DMS53 treated with DMSO at 0.1 percent for 48 hours (cell line): Measurements from ENCODE around the gene DUSP14.
"Not testable (repeated sequence)": the region's sequence is repeated elsewhere in the genome, so short reads cannot be mapped to it uniquely, and the experiment has no call there.

Experiments
- DNase-seq: peaks from one replicate; lab custom pipeline; 2025; ENCODE audit not compliant: unreplicated experiment; lab: John Stamatoyannopoulos, UW

Gene DUSP14, protein sequence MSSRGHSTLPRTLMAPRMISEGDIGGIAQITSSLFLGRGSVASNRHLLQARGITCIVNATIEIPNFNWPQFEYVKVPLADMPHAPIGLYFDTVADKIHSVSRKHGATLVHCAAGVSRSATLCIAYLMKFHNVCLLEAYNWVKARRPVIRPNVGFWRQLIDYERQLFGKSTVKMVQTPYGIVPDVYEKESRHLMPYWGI

DNA sequence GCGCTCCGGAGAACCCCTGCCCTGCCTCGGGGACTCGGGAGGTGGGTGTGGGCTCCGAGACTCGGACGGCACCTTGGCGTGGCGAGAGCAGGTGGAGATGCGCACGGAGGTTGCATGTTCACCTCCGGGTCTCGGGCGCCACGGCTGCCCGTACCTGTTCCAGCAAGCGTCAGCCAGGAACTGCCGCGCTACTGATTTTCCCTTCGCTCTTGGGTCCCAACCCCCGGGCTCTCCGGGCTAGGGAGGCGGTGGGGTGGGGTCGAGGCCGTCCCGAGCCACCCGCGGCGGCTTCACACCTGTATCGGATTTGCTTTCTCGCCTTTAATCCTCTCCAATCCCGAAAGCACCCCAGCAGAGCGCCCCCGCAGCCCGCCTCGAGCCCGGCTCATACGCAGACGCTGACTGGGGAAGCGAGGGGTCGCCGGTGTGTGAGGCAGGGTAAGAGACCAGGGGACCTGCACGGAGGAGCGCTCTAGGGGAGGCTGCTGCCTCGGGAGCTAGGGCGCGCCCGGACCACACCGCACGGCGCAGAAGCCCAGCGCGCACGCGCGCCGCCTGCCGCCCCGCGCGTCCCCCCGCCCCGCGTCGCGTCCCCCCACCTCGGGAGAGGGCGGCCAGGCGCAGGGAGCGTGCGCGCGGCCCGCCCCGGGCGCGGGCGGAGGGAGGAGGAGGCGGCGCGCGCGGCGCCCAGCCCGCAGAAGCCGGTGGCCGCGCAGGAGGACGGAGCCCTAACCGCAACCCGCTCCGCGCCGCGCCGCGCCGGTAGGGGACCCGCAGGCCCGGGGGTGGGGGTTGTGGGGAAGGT lies at the start of gene DUSP14:
DUSP14 (plus strand) TSS at position 695 of the 805 bp plus-strand sequence. CDS start 22,382 bp downstream, outside the sequence.
- peak; percentile 74 for DNase-seq

GRCh38 chr17:37440424-37440823 lies 49.3 kb upstream of the DUSP14 start:
- no peak for DNase-seq

GRCh38 chr17:37441369-37442014 lies 48.2 kb upstream of the DUSP14 start:
- DNase-seq, result not testable (repeated sequence)

- peak; percentile 92 for DNase-seq
Observed at GRCh38 chr17:37446027-37446426, 43.7 kb upstream of the DUSP14 start.

DNA sequence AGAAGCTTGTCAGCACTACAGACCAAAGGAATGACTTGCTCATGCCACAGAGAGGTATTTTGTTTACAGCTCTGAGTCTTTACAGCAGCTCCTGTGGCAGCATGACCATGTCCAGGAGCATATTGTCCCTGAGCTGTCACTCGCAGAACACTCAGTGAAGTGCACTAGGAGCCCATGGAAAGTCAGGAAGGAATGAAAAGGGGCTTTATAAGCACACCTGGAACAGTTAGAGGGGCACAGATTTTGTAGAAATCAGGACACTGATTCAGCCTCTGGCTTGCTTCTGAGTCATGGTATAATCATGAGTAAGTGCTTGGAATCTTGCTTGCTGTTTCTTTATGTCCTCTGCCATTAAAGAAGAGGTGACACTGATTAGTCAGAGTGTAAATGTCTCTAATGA lies 42.0 kb upstream of the DUSP14 start:
- no peak for DNase-seq

GRCh38 chr17:37450112-37450511 lies 39.6 kb upstream of the DUSP14 start:
- DNase-seq, result no peak

DNA sequence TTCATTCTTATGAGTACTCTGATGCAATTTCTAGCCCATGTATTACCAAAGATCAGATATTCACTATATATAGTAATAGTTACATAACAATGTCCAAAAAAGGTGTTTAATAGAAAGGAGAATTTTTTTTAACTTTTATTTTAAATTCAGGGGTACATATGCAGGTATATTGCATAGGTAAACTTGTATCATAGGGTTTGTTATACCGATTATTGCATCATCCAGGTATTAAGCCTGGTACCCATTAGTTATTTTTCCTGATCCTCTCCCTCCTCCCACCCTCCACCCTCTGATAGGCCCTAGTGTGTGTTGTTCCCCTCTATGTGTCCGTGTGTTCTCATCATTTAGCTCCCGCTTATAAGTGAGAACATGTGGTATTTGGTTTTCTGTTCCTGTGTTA lies 31.9 kb upstream of the DUSP14 start:
- DNase-seq, result not testable (repeated sequence)

DNA sequence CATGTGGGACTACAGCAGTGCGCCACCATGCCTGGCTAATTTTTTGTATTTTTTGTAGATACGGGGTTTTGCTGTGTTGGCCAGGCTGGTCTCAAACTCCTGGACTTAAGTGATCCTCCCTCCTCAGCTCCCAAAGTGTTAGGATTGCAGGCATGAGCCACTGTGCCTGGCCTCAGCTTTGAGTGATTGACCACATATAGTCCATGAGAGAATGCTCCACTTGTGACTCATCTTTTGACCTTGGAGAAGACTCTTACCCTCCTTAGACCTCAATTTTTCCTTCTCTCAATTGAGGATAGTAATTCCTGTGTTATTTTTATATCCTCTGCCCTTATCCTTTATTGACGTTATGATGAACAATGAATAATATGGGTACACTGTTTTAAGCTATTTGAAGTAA lies 30.9 kb upstream of the DUSP14 start:
- no peak for DNase-seq

DNA sequence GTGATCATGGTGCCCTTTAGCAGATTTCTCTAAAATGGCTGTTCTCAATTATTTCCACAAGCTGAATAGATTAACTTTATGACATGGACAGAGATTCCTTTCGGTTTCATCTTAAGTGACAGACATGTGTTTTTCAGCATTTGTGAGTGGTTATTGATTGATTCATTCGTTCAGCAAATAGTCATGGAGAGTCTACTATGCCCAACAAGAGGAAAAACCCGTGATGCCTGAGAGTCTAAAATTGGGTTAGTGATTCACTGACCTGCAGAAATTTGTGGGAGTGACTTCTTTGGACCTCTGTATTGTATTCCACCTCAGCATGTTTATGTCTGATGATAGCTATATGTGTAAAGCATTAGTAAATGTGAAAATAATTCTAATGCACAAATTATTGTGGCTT lies 28.0 kb upstream of the DUSP14 start:
- no peak for DNase-seq

DNA sequence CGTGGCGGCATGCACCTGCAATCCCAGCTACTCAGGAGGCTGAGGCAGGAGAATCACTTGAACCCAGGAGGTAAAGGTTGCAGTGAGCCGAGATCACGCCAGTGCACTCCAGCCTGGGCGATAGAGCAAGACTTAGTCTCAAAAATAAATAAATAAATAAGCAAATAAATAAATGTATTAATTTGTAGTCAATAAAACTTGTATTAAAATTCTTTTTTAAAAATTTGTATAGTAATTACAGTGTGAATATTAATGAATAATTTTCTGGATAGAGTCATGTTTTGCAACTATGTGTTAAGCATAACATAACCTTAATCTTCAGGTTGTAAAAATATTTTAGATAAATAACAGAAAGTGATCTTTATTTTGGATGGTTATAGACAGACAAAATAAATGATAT lies 27.2 kb upstream of the DUSP14 start:
- no peak for DNase-seq

- no peak for DNase-seq
Observed at GRCh38 chr17:37463039-37463438, 26.7 kb upstream of the DUSP14 start.

DNA sequence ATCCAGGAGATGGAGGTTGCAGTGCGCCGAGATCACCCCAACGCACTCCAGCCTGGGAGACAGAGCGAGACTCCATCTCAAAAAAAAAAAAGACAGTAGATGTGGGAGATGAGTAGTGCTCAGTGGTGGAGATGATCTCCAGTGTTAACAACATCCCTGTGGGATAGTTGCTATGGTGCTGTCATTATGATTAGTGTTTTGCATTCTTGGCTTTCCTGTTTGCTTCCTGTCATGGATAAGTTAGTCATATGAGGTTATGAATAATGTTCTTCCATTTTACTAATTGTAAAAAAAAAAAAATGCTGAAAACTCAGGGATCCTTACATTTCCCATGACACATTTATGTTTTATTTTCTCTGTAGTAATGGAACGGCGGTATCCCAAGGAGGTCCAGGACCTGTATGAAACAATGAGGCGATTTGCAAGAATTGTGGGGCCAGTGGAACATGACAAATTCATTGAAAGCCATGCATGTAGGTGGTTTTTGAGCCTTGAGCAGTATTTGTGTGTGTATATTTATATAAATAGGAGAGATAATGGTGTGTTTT lies 24.5 kb upstream of the DUSP14 start:
- DNase-seq, result no peak

DNA sequence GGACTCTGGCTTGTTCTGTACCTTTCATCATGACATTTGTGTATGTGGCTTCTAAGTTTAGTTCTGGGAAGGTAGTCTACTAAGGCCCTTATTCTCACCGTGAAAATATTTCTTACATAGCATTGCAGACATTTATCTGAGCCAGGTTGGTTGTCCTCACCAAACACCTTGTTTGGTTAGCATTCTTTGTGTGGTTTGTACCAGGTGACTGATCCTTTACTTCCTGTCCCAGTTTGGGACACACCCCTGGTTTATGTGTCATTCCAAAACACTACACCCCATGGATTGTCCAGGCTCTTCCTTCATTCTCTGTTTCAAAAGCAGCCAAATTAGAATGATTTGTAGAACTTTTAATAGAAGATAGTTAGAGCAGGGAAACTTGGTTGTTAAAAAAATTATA lies 23.2 kb upstream of the DUSP14 start:
- DNase-seq, result no peak

DNA sequence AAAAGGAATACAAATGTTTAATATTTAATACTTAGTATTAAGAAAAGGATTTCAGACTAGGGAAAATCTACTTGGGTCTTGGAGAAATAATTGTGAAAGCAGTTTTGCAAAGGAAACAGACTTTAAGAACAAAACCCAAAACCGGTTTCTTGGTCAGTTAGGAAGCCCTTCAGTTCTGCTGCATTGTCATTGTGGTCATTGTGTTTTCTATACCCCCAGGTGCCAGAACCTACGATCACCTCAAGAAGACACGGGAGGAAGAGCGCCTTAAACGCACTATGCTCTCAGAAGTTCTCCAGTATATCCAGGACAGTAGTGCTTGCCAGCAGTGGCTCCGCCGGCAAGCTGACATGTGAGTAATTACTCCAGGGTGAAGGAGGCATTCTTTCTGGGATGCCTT lies 19.5 kb upstream of the DUSP14 start:
- DNase-seq, result no peak

DNA sequence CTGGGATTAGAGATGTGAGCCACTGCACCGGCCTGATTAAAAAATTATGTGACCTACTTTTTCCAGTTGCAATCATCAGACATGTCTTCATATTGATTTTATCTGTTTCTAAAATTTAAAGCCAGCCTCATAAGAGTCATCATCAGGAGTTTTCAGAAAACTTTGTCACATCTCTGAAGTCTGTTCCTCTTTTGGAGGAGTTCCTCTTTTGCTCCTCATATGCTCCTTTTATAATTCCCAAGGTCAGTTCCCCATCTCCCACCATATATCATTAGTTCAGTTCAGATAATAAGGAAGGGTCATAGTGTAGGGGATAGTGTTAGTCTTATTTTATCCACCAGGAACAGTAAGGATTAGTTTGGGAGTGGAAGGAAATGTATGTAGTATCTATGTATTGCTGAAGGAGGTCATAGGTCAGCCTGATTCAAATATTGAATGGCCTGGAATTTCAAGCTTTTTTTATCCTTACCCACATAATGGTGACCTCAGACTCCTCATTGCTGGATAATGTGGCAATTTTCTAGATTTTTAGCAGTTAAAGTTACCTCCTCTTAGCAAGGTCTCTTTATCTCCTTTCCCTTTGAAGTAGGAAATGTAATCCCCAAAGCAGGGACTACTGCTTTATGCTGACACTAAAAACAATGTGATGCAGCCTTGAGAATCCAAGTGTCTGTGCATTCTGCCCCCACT lies 13.8 kb upstream of the DUSP14 start:
- no peak for DNase-seq

GRCh38 chr17:37476431-37477120 lies 13.1 kb upstream of the DUSP14 start:
- DNase-seq, result no peak

GRCh38 chr17:37478187-37478586 lies 11.5 kb upstream of the DUSP14 start:
- no peak for DNase-seq

DNA sequence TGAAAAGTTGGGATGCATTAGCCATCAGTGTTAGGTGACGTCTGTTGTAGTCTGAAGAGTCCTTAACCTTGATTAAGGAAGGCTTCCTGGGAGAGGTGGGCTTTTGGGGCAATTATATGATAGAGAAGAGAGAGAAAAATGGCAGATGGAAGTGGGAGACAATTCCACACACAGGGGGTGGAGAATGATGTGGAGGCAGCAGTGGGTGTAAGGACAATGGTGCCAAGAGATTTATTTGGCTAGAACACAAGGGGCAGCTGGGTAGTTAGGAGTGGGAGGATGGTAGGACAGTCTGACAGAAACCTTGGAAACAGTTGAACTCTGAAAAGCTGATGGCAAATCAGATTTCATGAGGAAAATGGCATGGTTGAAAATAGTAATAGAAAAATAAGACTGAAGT lies 10.7 kb upstream of the DUSP14 start:
- no peak for DNase-seq

DNA sequence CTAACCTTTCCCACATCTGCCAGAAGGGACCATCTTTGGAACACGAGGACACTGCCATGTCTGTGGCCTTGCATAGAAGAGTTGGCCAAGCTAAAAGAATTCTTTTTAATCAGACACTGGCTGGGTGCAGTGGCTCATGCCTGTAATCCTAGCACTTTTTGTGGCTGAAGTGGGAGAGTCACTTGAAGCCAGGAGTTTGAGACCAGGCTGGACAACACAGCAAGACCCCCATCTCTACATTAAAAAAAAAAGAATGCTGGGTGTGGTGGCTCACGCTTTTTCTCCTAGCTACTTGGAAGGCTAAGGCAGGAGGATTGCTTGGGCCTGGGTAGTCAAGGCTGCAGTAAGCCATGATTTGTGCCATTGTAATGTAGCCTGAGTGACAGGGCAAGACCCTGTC lies 9.3 kb upstream of the DUSP14 start:
- DNase-seq, result no peak

DNA sequence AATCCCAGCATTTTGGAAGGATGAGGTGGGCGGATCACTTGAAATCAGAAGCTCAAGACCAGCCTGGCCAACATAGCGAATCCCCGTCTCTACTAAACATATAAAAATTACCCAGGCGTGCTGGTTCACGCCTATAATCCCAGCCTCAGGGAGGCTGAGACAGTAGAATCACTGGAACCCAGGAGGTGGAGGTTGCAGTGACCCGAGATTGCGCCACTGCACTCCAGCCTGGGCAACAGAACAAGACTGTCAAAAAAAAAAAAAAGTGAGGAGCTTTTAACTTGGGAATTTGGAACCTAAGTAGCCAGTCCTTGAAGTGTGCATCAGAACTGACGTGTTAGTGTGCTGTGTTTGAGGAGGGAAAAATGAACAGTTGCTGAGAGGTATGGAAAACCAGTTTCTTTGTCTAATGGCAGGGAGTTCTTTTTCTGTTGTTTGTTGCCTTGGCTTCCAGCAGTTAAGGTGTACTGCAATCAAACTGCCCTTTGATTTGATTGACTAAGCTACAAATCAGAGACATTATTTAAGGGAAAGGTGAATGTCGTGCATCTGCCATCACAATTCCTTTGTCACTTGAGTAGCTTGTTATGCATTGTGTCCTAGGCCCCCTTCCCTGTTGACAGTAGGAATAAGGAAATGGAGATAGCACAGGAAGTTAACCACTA lies 8.6 kb upstream of the DUSP14 start:
- DNase-seq, result no peak
